ENCODE results near the gene ST7L.

DNA sequence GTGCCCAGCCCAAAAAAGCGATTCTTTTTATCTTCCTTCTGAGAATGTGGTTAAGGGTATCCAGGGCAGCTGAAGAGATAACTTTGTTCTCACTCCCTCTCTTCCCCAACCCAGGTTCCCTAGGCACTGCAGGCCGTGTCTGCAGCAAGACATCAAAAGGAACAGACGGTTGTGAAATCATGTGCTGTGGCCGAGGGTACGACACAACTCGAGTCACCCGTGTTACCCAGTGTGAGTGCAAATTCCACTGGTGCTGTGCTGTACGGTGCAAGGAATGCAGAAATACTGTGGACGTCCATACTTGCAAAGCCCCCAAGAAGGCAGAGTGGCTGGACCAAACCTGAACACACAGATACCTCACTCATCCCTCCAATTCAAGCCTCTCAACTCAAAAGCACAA, 98.8 kb downstream of the ST7L start:
- TF ChIP-seq CTCF (IDR thresholded peaks at IDR 0.05), result no peak
- no peak for TF ChIP-seq POLR2A (IDR thresholded peaks at IDR 0.05)
